Skeletal muscle tissue (tissue), 4 donors: ENCODE measurements around the gene PTPN4. TPM values are rescaled to one million over a fixed set of nuclear protein-coding genes. Genes with fewer than 3 reads are reported as not detected.

Experiments
- H3K27ac ChIP-seq: one replicate; pipeline ENCODE4 v1.7.0; 2013; ENCODE audit warnings: mild to moderate bottlenecking, low read depth, low read length, inconsistent platforms
- H3K27me3 ChIP-seq, 3 donors: one replicate each; pipeline ENCODE4 v1.7.0; 2013; ENCODE audit warnings: low read length in 3 of 3; ENCODE audit not compliant: control insufficient read depth in 3 of 3, insufficient read depth in 3 of 3
- H3K36me3 ChIP-seq, 3 donors: one replicate each; pipeline ENCODE4 v1.7.0; 2013; ENCODE audit warnings: low read length in 3 of 3; ENCODE audit not compliant: control insufficient read depth in 3 of 3, insufficient read depth in 3 of 3
- H3K4me1 ChIP-seq, 3 donors: one replicate each; pipeline ENCODE4 v1.7.0; 2013; ENCODE audit warnings: low read length in 3 of 3, mild to moderate bottlenecking in 3 of 3; ENCODE audit not compliant: control insufficient read depth in 3 of 3, insufficient read depth in 3 of 3
- H3K4me3 ChIP-seq, 3 donors: one replicate each; pipeline ENCODE4 v1.7.0; 2013; ENCODE audit warnings: low read length in 3 of 3
- H3K9ac ChIP-seq, 3 donors: one replicate each; pipeline ENCODE4 v1.7.0; 2013; ENCODE audit warnings: low read length in 3 of 3, mild to moderate bottlenecking in 3 of 3, moderate library complexity in 2 of 3, low read depth in 1 of 3
- H3K9me3 ChIP-seq, 3 donors: one replicate each; pipeline ENCODE4 v1.7.0; 2013; ENCODE audit warnings: low read length in 3 of 3; ENCODE audit not compliant: control insufficient read depth in 3 of 3
- total RNA-seq: library from RNA; depleted of rRNA; stranded (reverse); fragments of >200 nt; gene quantifications from one replicate; pipeline ENCODE4 v1.2.3, GENCODE V29; 2014
- donor health status: Osteomylitis.

Gene PTPN4
- total RNA-seq, 1 donor from 2014 or later, result 37.1 TPM

DNA sequence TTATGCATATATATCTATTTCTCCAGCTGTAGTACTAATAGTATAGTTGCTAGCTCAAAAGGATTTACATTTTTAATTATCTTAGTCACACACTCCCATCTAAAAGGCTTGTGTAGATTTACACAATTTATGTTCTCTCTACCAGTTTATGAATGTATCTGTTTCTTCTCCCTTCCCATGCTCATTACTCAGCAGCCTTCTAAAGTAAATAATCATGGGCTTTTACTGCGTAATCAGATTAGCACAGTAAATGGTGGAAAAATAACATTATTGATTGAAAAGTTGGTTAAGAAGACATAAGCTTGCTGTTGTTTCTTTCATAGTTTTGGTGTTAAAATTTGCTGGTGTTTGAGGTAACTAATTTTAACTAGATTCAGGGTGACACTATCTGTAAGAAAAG is 81.8 kb downstream of the PTPN4 start:
- Histone ChIP-seq H3K9me3 (no peaks in the 10 kb centered on the region), H3K4me3 (no peak overlapping the region), H3K27me3 (no peaks in the 10 kb centered on the region), H3K36me3 (no peaks in the 10 kb centered on the region), H3K27ac (no peak overlapping the region), H3K9ac (no peak overlapping the region), H3K4me1 (peaks cover 4 to 5% (median 4%) of the 10 kb centered on the region in 3 donors)

DNA sequence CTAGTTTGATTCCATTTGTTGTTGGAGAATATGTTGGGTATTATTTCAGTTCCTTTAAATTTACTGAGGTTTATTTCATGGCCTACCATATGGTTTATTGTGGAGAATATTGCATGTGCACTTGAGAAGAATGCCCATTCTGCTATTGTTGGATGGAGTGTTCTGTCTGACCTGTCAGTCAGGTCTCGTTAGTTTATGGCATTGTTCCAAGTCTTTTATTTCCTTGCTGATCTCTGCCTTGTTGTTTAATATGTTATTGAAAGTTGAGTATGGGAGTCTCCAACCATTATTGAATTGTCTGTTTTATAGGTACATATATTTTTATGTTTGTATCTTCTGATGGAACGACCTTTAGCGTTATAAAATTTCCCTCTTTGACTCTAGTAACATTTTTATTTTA is 86.3 kb downstream of the PTPN4 start:
- Histone ChIP-seq H3K9ac (no peak overlapping the region), H3K27ac (no peak overlapping the region), H3K36me3 (no peaks in the 10 kb centered on the region), H3K4me1 (no peaks in the 10 kb centered on the region), H3K27me3 (no peaks in the 10 kb centered on the region), H3K4me3 (no peak overlapping the region), H3K9me3 (no peaks in the 10 kb centered on the region)

DNA sequence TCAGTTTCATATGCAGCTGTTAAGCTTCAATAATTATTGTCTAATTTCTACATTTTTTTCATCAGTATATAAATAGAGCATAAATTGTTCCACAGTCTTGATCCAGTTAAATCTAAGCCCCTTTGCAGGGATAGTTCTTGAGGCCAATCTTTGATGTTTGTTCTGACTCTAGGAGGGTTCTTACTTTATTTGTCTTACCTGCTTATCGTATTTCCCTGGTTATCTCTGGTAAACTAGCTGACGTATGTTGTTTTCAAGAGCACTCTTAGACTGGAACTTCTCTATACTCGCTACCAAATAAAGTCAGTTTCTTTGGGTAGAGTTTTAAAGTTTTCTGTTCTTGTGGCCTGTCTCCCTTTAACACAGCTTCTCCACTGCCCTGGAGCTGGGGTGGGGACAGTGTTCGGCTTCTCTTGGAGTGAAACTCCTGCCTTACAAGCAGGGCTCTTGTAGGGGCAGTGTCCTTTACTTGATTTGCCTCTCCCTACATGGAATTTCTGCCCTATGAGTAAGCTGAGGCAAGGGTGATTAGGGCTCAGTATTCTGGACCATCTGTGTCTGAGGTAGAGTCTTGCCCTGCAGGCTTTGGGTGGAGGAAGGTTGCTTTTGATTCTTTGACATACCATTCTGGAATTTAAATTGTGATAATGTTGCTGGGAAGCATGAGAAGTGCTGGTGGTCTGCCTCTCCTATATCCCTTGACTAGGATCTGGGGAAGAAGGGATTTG is 90.3 kb downstream of the PTPN4 start:
- H3K27ac ChIP-seq, result no peak overlapping the region
- no peaks in the 10 kb centered on the region for H3K4me1 ChIP-seq
- H3K36me3 ChIP-seq, result no peaks in the 10 kb centered on the region
- H3K4me3 ChIP-seq, result no peak overlapping the region
- H3K9ac ChIP-seq, result no peak overlapping the region
- no peaks in the 10 kb centered on the region for H3K27me3 ChIP-seq
- peaks cover 0 to 6% (median 2%) of the 10 kb centered on the region in 3 donors for H3K9me3 ChIP-seq

DNA sequence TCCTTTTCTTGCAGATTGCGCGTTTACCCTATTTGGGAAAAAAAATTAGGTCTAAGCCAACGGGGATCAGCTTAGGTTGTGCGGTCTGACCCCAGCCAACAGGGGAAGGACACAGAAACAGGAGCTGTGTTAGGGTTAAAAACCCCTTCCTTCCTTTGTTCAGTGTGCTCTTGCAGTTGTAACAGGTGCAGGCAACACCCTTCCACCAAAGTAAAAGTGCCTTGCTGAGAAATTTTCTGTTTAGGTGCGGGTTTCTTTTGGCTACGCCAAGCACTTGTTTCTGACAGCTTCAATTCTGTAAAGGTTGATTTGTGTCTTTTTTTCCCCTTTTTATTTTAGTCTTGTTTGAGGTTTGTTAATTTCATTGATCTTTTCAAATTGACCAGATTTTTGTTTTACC is 92.5 kb downstream of the PTPN4 start:
- H3K36me3 ChIP-seq, result no peaks in the 10 kb centered on the region
- no peaks in the 10 kb centered on the region for H3K27me3 ChIP-seq
- H3K9me3 ChIP-seq, result peaks cover 0 to 6% (median 2%) of the 10 kb centered on the region in 3 donors
- no peak overlapping the region for H3K27ac ChIP-seq
- H3K9ac ChIP-seq, result no peak overlapping the region
- H3K4me3 ChIP-seq, result no peak overlapping the region
- H3K4me1 ChIP-seq, result no peaks in the 10 kb centered on the region

- Histone ChIP-seq H3K9ac (no peak overlapping the region), H3K4me3 (no peak overlapping the region), H3K36me3 (no peaks in the 10 kb centered on the region), H3K4me1 (peaks cover 4 to 5% (median 5%) of the 10 kb centered on the region in 3 donors), H3K27me3 (no peaks in the 10 kb centered on the region), H3K27ac (no peak overlapping the region), H3K9me3 (peaks cover 0 to 6% (median 2%) of the 10 kb centered on the region in 3 donors)
These were observed 94.2 kb downstream of the PTPN4 start for GRCh38 chr2:119853777-119854399.

DNA sequence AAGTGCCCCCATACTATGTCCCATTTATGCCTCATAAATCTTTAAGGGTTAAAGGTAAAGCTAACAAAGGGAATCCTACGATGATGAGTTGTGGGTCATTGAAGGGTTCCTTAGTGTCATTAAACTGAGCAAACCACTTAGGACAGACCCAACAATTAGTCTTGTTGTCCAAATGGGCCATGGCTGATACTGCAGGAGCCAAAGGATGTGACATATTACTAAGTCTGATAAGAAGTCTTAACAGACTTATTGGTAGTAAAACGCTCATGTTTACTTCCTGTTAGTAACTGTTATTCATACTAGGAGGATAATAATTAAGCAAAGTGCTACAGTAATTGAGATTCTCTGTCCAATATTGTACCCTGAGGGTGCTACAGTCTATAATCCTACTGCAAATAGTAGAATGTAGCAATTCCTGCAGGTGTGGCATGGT is 96.8 kb downstream of the PTPN4 start:
- Histone ChIP-seq H3K27me3 (no peaks in the 10 kb centered on the region), H3K9ac (no peak overlapping the region), H3K27ac (no peak overlapping the region), H3K4me1 (peaks cover 5 to 10% (median 7%) of the 10 kb centered on the region in 3 donors), H3K9me3 (peaks cover 0 to 6% (median 2%) of the 10 kb centered on the region in 3 donors), H3K36me3 (no peaks in the 10 kb centered on the region), H3K4me3 (no peak overlapping the region)

DNA sequence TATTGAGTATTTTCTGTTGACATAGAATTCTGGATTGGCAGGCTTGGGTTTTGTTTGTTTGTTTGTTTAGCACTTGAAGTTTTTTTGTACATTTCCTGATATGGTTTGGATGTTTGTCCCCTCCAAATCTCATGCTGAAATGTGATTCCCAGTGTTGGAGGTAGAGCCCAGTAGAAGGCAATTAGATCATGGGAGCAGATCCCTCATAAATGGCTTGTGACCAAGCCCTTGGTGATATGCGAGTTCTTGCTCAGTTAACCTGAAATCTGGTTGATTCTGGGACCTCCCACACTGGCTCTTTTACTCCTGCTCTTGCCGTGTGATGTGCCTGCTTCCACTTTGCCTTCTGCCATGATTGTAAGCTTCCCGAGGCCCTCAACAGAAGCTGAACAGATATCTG is 98.0 kb downstream of the PTPN4 start:
- H3K4me1 ChIP-seq, result peaks cover 7 to 11% (median 10%) of the 10 kb centered on the region in 3 donors
- H3K4me3 ChIP-seq, result no peak overlapping the region
- no peaks in the 10 kb centered on the region for H3K36me3 ChIP-seq
- no peak overlapping the region for H3K9ac ChIP-seq
- no peak overlapping the region for H3K27ac ChIP-seq
- no peaks in the 10 kb centered on the region for H3K27me3 ChIP-seq
- peaks cover 0 to 3% (median 0%) of the 10 kb centered on the region in 3 donors for H3K9me3 ChIP-seq

GRCh38 chr2:119859528-119859927 is 99.8 kb downstream of the PTPN4 start:
- H3K27ac ChIP-seq, result no peak overlapping the region
- no peaks in the 10 kb centered on the region for H3K9me3 ChIP-seq
- no peaks in the 10 kb centered on the region for H3K36me3 ChIP-seq
- H3K4me1 ChIP-seq, result peaks cover 7 to 11% (median 10%) of the 10 kb centered on the region in 3 donors
- no peak overlapping the region for H3K9ac ChIP-seq
- H3K4me3 ChIP-seq, result no peak overlapping the region
- no peaks in the 10 kb centered on the region for H3K27me3 ChIP-seq

DNA sequence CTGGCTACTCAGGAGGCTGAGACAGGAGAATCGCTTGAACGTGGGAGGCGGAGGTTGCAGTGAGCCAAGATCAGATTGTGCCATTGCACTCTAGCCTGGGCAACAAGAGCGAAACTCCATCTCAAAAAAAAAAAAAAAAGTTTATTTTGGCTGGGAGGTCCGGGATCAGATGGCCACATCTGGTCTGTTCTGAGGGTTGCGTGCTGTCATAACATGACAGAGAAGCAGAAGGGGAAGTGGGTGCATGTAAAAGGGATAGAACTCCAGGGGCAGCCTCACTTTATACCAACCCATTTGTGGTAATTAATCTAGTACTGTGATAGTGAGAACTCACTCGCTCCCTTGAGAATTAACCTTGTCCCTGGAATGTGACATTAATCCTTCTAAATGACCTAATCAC is 101.2 kb downstream of the PTPN4 start:
- Histone ChIP-seq H3K36me3 (no peaks in the 10 kb centered on the region), H3K4me3 (no peak overlapping the region), H3K9me3 (no peaks in the 10 kb centered on the region), H3K27me3 (no peaks in the 10 kb centered on the region), H3K4me1 (peaks cover 7 to 11% (median 10%) of the 10 kb centered on the region in 3 donors), H3K27ac (no peak overlapping the region), H3K9ac (no peak overlapping the region)

GRCh38 chr2:119862127-119862889 is 102.6 kb downstream of the PTPN4 start:
- no peak overlapping the region for H3K4me3 ChIP-seq
- no peaks in the 10 kb centered on the region for H3K36me3 ChIP-seq
- no peaks in the 10 kb centered on the region for H3K27me3 ChIP-seq
- H3K27ac ChIP-seq, result no peak overlapping the region
- H3K4me1 ChIP-seq, result peaks cover 7 to 11% (median 10%) of the 10 kb centered on the region in 3 donors
- no peak overlapping the region for H3K9ac ChIP-seq
- no peaks in the 10 kb centered on the region for H3K9me3 ChIP-seq
